ENCODE data around the gene CTNNAL1.
"Not testable (repeated sequence)": the region's sequence is repeated elsewhere in the genome, so short reads cannot be mapped to it uniquely, and the experiment has no call there.

The CTNNAL1 gene

GRCh38 chr9:109012876-109013678 is at the start of gene CTNNAL1:
Gene CTNNAL1 (minus strand): TSS chr9:109013499. CDS start chr9:109013442, 57 bp downstream.
- DNase-seq: peak; percentile 90

GRCh38 chr9:109062543-109062942 is 49.2 kb upstream of the CTNNAL1 start:
- DNase-seq: no peak

GRCh38 chr9:109060191-109060590 is 46.9 kb upstream of the CTNNAL1 start:
- no peak for DNase-seq

GRCh38 chr9:109053121-109053520 is 39.8 kb upstream of the CTNNAL1 start:
- not testable (repeated sequence) for DNase-seq

- no peak for DNase-seq
These were observed 39.1 kb upstream of the CTNNAL1 start for GRCh38 chr9:109052416-109052815.

- no peak for DNase-seq
These were observed 38.4 kb upstream of the CTNNAL1 start for GRCh38 chr9:109051733-109052132.

- no peak for DNase-seq
These were observed 37.1 kb upstream of the CTNNAL1 start for GRCh38 chr9:109050444-109050843.

- DNase-seq: no peak
These were observed 35.5 kb upstream of the CTNNAL1 start for GRCh38 chr9:109048822-109049221.

- DNase-seq: no peak
These were observed 34.0 kb upstream of the CTNNAL1 start for GRCh38 chr9:109047259-109047658.

GRCh38 chr9:109046346-109046745 is 33.0 kb upstream of the CTNNAL1 start:
- no peak for DNase-seq

- no peak for DNase-seq
These were observed 30.3 kb upstream of the CTNNAL1 start for GRCh38 chr9:109043578-109043977.

GRCh38 chr9:109040571-109040970 is 27.3 kb upstream of the CTNNAL1 start:
- no peak for DNase-seq

GRCh38 chr9:109039539-109039938 is 26.2 kb upstream of the CTNNAL1 start:
- no peak for DNase-seq

- DNase-seq: no peak
These were observed 24.8 kb upstream of the CTNNAL1 start for GRCh38 chr9:109037946-109038715.

- no peak for DNase-seq
These were observed 23.7 kb upstream of the CTNNAL1 start for GRCh38 chr9:109036744-109037680.

- DNase-seq: no peak
These were observed 22.6 kb upstream of the CTNNAL1 start for GRCh38 chr9:109035684-109036423.

- DNase-seq: no peak
These were observed 20.8 kb upstream of the CTNNAL1 start for GRCh38 chr9:109033941-109034700.

- no peak for DNase-seq
These were observed 17.9 kb upstream of the CTNNAL1 start for GRCh38 chr9:109031241-109031640.

- no peak for DNase-seq
These were observed 17.1 kb upstream of the CTNNAL1 start for GRCh38 chr9:109030426-109030825.

- DNase-seq: no peak
These were observed 15.2 kb upstream of the CTNNAL1 start for GRCh38 chr9:109028457-109028856.

- no peak for DNase-seq
These were observed 13.9 kb upstream of the CTNNAL1 start for GRCh38 chr9:109027176-109027575.

All from CD4-positive, alpha-beta T cell treated with Interleukin-15 for 1 hour (primary cell).